H1 (cell line): Measurements from ENCODE around the gene CUX1. TPM values are rescaled to one million over a fixed set of nuclear protein-coding genes. Genes with fewer than 3 reads are reported as not detected.

Experiments
- EZH2 ChIP-seq: fragments of 200-600 bp; sonication (generic); IDR thresholded peaks from 2 replicates; pipeline ENCODE4 v1.7.1; 2012; ENCODE audit warnings: low read depth, mild to moderate bottlenecking, moderate library complexity, low read length, inconsistent platforms; ENCODE audit not compliant: severe bottlenecking
- SP1 ChIP-seq: IDR thresholded peaks from 2 replicates; pipeline ENCODE4 v1.6.1; 2011; ENCODE audit warnings: low read depth, low read length
- polyA plus RNA-seq, 7 experiments: library from polyadenylated mRNA; depleted of rRNA in 3 of 7; stranded (reverse) in 5 of 7; unstranded in 2 of 7; fragments of >200 nt in 5 of 7; fragments of 200-250 nt in 2 of 7; gene quantifications; 1 replicate in 5 of 7; 2 replicates in 1 of 7; 4 replicates in 1 of 7; pipeline versions ENCODE4 v1.2.1 to v1.2.3, GENCODE V29; 2011 to 2013; ENCODE audit warnings: missing spikeins in 2 of 7, mixed read lengths in 2 of 7
- total RNA-seq: library from RNA; stranded (reverse); fragmentation: NEBNext Ultra II Directional; extraction: Animal tissue kit (Norgen Biotek cat#: 25700); gene quantifications from 2 replicates; pipeline ENCODE4 v1.2.1, GENCODE V29; 2021

The CUX1 gene
- total and polyA plus RNA-seq, 2 of the 8 experiments (the other 6 are each of a cell fraction or from before 2014, with no cell fraction given) = 21.6 to 65.9 TPM

GRCh38 chr7:102115931-102116330, 298.5 kb downstream of the CUX1 start (continued):
- TF ChIP-seq SP1 (no peak), EZH2 (no peak)
